Lower leg skin (tissue), 4 donors: ENCODE results near the gene RAB3GAP2. TPM values are rescaled to one million over a fixed set of nuclear protein-coding genes. Genes with fewer than 3 reads are reported as not detected.
"Not testable (repeated sequence)": the region's sequence is repeated elsewhere in the genome, so short reads cannot be mapped to it uniquely, and the experiment has no call there.

ENCODE experiments used
- DNase-seq, 2 donors: peaks; one replicate each; pipeline ENCODE4 v3.0.0-alpha.2; 2019; ENCODE audit warnings: low spot score in 2 of 2
- H3K4me3 ChIP-seq: fragments of 200-600 bp; sonication (generic); 2 replicates; pipeline ENCODE4 v1.5.1; 2017; ENCODE audit warnings: mild to moderate bottlenecking, low read depth; ENCODE audit not compliant: poor library complexity, severe bottlenecking
- CTCF ChIP-seq, 3 donors: fragments of 450-650 bp; IDR thresholded peaks; one replicate each; pipeline ENCODE4 v1.5.1; 2016; ENCODE audit warnings: antibody characterized with exemption in 3 of 3, mild to moderate bottlenecking in 3 of 3, moderate library complexity in 2 of 3
- POLR2A ChIP-seq, 2 donors: fragments of 450-650 bp; IDR thresholded peaks; one replicate each; pipeline ENCODE4 v1.6.1; 2016 to 2017; ENCODE audit warnings: antibody characterized with exemption in 2 of 2, mild to moderate bottlenecking in 1 of 2, moderate library complexity in 1 of 2
- WGBS, 2 donors: methylation state at CpG; one replicate each; pipeline ENCODE4 v1.1.5; 2018; 5-methylcytosine and 5-hydroxymethylcytosine counted together
- intact Hi-C: fragments of 100-400 bp; cut with DNase I; formaldehyde crosslinking; loops from one replicate; pipeline ENCODE4 v1.15.0; 2023; ENCODE audit warnings: low total_unique reads
- total RNA-seq, 4 donors: library from RNA; depleted of rRNA; stranded (reverse); fragments of >200 nt; gene quantifications; one replicate each; pipeline ENCODE4 v1.1.0, GENCODE V29; 2016

RAB3GAP2 gene
- total RNA-seq, 4 donors from 2014 or later, result 14.7 to 24.2 (median 19.9) TPM

- TF ChIP-seq POLR2A (IDR thresholded peaks at IDR 0.05), result no peak
- intact Hi-C loops, result no loop called here
- no peak for DNase-seq
- 100% methylated on average over 1 of the region's 1 CpG for WGBS, 2 donors
- no peak overlapping the region for H3K4me3 ChIP-seq
These were observed 95.7 kb downstream of the RAB3GAP2 start for GRCh38 chr1:220176540-220176939.

- H3K4me3 ChIP-seq, result no peak overlapping the region
- WGBS, 2 donors, result 95 to 98% methylated on average over 1 of the region's 1 CpG
- intact Hi-C loops, result no loop called here
- TF ChIP-seq POLR2A (IDR thresholded peaks at IDR 0.05), result no peak
- TF ChIP-seq CTCF (IDR thresholded peaks at IDR 0.05), result no peak
- no peak for DNase-seq
These were observed 101.3 kb downstream of the RAB3GAP2 start for GRCh38 chr1:220170836-220171526.

- H3K4me3 ChIP-seq, intact Hi-C loops, DNase-seq: not testable (repeated sequence)
- WGBS, 2 donors, result 96 to 100% methylated on average over 4 of the region's 4 CpGs
These were observed 102.4 kb downstream of the RAB3GAP2 start for GRCh38 chr1:220169887-220170286.

- intact Hi-C loops, result no loop called here
- no peak for DNase-seq
- WGBS, 2 donors, result 92 to 96% methylated on average over 4 of the region's 4 CpGs
- TF ChIP-seq CTCF (IDR thresholded peaks at IDR 0.05) (no peak), POLR2A (IDR thresholded peaks at IDR 0.05) (no peak)
- no peak overlapping the region for H3K4me3 ChIP-seq
These were observed 105.4 kb downstream of the RAB3GAP2 start for GRCh38 chr1:220166853-220167252.

GRCh38 chr1:220164517-220164916, 107.7 kb downstream of the RAB3GAP2 start:
- 58 to 66% methylated on average over 2 of the region's 2 CpGs for WGBS, 2 donors
- TF ChIP-seq POLR2A (IDR thresholded peaks at IDR 0.05) (no peak), CTCF (IDR thresholded peaks at IDR 0.05) (no peak)
- no peak overlapping the region for H3K4me3 ChIP-seq
- no peak for DNase-seq
- intact Hi-C loops, result no loop called here

GRCh38 chr1:220164116-220164515, 108.1 kb downstream of the RAB3GAP2 start:
- intact Hi-C loops, result no loop called here
- no peak overlapping the region for H3K4me3 ChIP-seq
- TF ChIP-seq CTCF (IDR thresholded peaks at IDR 0.05), result no peak
- no peak for TF ChIP-seq POLR2A (IDR thresholded peaks at IDR 0.05)
- DNase-seq, result no peak
- WGBS, 2 donors, result 96 to 98% methylated on average over 1 of the region's 1 CpG

GRCh38 chr1:220160027-220160426, 112.2 kb downstream of the RAB3GAP2 start:
- 97 to 100% methylated on average over 1 of the region's 1 CpG for WGBS, 2 donors
- TF ChIP-seq POLR2A (IDR thresholded peaks at IDR 0.05) (no peak), CTCF (IDR thresholded peaks at IDR 0.05) (no peak)
- intact Hi-C loops, result no loop called here
- no peak for DNase-seq
- no peak overlapping the region for H3K4me3 ChIP-seq
